Endodermal cell (in vitro differentiated cells): Measurements from ENCODE around the gene SPEM1. TPM values are rescaled to one million over a fixed set of nuclear protein-coding genes. Genes with fewer than 3 reads are reported as not detected.
A peak's percentile ranks its signal among the peaks of the same experiment; 100 is the strongest.

Source experiments
- DNase-seq: peaks from one replicate; pipeline ENCODE4 v3.0.0-alpha.2; 2017
- H3K27ac ChIP-seq: 2 replicates; pipeline ENCODE4 v1.5.1; 2013; ENCODE audit warnings: mild to moderate bottlenecking, low read depth, low read length, moderate library complexity
- H3K27me3 ChIP-seq: 2 replicates; pipeline ENCODE4 v1.6.1; 2013; ENCODE audit warnings: mild to moderate bottlenecking, low read length, moderate library complexity; ENCODE audit not compliant: insufficient read depth, control insufficient read depth, poor library complexity, severe bottlenecking
- H3K36me3 ChIP-seq: 2 replicates; pipeline ENCODE4 v1.7.0; 2013; ENCODE audit warnings: mild to moderate bottlenecking, low read length, moderate library complexity; ENCODE audit not compliant: control insufficient read depth, insufficient read depth
- H3K4me1 ChIP-seq: one replicate; pipeline ENCODE4 v1.7.0; 2013; ENCODE audit warnings: low read length; ENCODE audit not compliant: control insufficient read depth, insufficient read depth
- H3K4me3 ChIP-seq: 2 replicates; pipeline ENCODE4 v1.5.1; 2013; ENCODE audit warnings: mild to moderate bottlenecking, low read length, moderate library complexity
- H3K9ac ChIP-seq: 2 replicates; pipeline ENCODE4 v1.6.1; 2013; ENCODE audit warnings: mild to moderate bottlenecking, low read length, moderate library complexity; ENCODE audit not compliant: poor library complexity, severe bottlenecking; ENCODE audit errors: extremely low read depth
- H3K9me3 ChIP-seq: 2 replicates; pipeline ENCODE4 v1.6.1; 2013; ENCODE audit warnings: mild to moderate bottlenecking, low read length, moderate library complexity; ENCODE audit not compliant: control insufficient read depth
- H3K27ac Mint-ChIP-seq: 2 replicates; pipeline ENCODE4 v1.8.0; 2020; ENCODE audit warnings: mixed read lengths
- H3K27me3 Mint-ChIP-seq: 2 replicates; pipeline ENCODE4 v1.8.0; 2021; ENCODE audit warnings: mild to moderate bottlenecking, mixed read lengths; ENCODE audit not compliant: insufficient read depth
- H3K36me3 Mint-ChIP-seq: 2 replicates; pipeline ENCODE4 v1.8.0; 2020; ENCODE audit warnings: low read depth, mixed read lengths
- H3K4me1 Mint-ChIP-seq: 2 replicates; pipeline ENCODE4 v1.8.0; 2020; ENCODE audit warnings: mixed read lengths
- H3K4me3 Mint-ChIP-seq: 2 replicates; pipeline ENCODE4 v1.8.0; 2020; ENCODE audit warnings: mild to moderate bottlenecking, moderate library complexity, mixed read lengths
- H3K9me3 Mint-ChIP-seq: 2 replicates; pipeline ENCODE4 v1.8.0; 2020; ENCODE audit warnings: mild to moderate bottlenecking, mixed read lengths
- WGBS, 2 experiments: methylation state at CpG; one replicate each; pipeline versions ENCODE4 v1.1.5 to v1.1.7; 2013; ENCODE audit warnings: missing lambda C conversion rate in 2 of 2, mixed read lengths in 1 of 2; ENCODE audit not compliant: insufficient coverage in 1 of 2, insufficient read length in 1 of 2; 5-methylcytosine and 5-hydroxymethylcytosine counted together
- total RNA-seq, 2 donors: library from RNA; stranded (reverse); fragmentation: NEBNext Ultra II Directional in 1 of 2; extraction: Animal tissue kit (Norgen Biotek cat#: 25700) in 1 of 2; gene quantifications; 2 replicates in 1 of 2; 3 replicates in 1 of 2; pipeline ENCODE4 v1.2.1, GENCODE V29; 2021
- TF ChIP-seq, protein P1 (sequence below): fragments of 200-600 bp; sonication (generic); conservative IDR thresholded peaks from 2 replicates; pipeline ENCODE4 v1.5.0; 2021; ENCODE audit warnings: antibody characterized with exemption, mild to moderate bottlenecking

Gene SPEM1
- total RNA-seq, 2 donors from 2014 or later = 0.46 to 0.49 TPM

DNA sequence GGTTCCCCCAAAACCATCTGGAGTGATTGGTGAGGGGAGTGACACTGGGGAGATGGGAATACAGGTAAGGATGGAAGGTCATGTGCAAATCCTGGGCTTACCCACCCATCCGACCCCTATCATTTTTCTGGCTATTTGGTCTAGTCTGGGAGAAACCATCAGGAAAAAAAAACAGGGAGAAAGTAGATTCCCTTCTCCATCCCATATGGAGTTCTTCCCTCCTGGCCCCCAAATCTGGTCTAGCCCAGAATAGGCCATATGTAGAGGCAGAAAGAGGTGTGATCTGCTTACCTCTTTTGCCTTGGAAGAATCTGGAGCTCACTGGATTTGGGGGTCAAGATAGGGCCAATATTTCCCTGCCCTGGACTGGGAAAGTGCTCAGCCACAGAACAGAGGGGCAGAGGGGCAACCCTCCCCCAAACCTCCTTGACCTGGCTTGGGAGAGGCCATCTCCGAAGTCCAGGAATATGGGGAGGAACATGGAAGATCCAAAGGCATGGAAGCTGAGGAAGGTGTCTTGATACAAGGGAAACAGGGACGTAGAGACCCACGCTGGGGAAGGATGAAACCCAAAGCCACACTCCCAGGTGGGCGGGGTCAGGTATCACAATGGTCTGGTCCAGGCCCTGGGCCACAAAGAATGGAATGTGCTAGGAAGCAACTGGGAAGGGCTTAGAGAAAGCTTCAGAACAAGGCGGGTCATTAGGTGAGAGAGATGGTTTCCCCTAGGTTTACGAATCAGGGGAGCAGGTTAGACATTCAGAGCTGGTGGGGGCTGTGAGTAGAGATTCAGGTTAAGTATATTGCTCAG, 40.9 kb downstream of the SPEM1 start:
- Histone ChIP-seq H3K9me3 (no peaks in the 10 kb centered on the region), H3K27me3 (no peaks in the 10 kb centered on the region), H3K4me3 (no peak overlapping the region), H3K9ac (no peak overlapping the region), H3K4me1 (no peaks in the 10 kb centered on the region), H3K27ac (no peak overlapping the region), H3K36me3 (no peaks in the 10 kb centered on the region)
- no peak overlapping the region for H3K27ac Mint-ChIP-seq
- peak; percentile 83 for DNase-seq
- WGBS, 2 experiments = 86 to 90% methylated on average over 5 to 7 of the region's 7 CpGs
- no peaks in the 10 kb centered on the region for H3K27me3 Mint-ChIP-seq
- no peak overlapping the region for H3K4me3 Mint-ChIP-seq
- H3K36me3 Mint-ChIP-seq = peaks cover 16% of the 10 kb centered on the region
- H3K4me1 Mint-ChIP-seq = peaks cover 3% of the 10 kb centered on the region
- TF ChIP-seq, protein P1, sequence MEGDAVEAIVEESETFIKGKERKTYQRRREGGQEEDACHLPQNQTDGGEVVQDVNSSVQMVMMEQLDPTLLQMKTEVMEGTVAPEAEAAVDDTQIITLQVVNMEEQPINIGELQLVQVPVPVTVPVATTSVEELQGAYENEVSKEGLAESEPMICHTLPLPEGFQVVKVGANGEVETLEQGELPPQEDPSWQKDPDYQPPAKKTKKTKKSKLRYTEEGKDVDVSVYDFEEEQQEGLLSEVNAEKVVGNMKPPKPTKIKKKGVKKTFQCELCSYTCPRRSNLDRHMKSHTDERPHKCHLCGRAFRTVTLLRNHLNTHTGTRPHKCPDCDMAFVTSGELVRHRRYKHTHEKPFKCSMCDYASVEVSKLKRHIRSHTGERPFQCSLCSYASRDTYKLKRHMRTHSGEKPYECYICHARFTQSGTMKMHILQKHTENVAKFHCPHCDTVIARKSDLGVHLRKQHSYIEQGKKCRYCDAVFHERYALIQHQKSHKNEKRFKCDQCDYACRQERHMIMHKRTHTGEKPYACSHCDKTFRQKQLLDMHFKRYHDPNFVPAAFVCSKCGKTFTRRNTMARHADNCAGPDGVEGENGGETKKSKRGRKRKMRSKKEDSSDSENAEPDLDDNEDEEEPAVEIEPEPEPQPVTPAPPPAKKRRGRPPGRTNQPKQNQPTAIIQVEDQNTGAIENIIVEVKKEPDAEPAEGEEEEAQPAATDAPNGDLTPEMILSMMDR = no peak
- H3K9me3 Mint-ChIP-seq = no peaks in the 10 kb centered on the region

DNA sequence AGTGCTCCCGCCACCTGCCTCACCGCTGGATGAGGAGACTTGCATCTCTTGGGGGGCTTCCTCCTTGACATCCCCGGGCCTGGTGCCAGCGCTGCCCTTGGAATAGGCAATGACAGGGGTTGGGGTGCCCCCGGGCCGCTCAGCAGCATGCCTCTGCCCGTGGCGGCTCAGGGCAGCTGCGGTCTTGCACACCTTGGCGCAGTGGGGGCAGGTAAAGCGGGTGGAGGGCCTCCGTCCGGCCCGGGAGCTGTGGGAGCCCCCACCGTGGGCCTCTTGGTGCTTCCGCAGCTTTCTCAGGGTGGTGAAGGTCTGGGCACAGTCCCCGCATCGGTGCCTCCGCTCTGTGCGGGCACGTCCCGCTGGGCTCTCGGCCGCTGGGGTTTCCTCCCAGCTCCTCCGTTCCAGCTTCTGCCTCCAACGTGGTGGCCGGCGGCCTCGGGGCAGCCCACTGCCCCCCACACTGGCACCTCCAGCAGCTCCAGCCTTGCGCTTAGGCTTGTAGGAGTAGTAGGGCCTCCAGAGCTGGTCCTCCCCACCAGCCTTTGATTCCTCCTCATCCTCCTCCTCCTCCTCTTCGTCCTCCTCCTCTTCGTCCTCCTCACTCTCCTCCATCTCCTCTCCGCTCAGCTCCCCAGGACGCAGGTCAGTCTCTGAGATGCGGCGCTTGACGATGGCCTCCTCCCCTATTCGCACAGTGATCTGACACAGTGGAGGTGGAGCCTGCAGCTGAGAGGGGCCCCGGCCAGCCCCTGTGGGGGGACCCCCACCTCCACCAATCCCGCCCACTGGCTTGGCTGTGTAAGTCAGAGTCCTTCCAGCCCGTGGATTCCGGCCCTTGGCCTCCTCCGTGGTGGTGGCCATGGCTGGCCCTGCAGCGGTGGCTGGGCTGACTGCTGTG, 42.6 kb downstream of the SPEM1 start:
- Mint-ChIP-seq H3K27me3 (no peaks in the 10 kb centered on the region), H3K4me3 (no peak overlapping the region), H3K27ac (no peak overlapping the region), H3K36me3 (peaks cover 22% of the 10 kb centered on the region), H3K4me1 (peaks cover 3% of the 10 kb centered on the region), H3K9me3 (no peaks in the 10 kb centered on the region)
- Histone ChIP-seq H3K27me3 (no peaks in the 10 kb centered on the region), H3K9ac (no peak overlapping the region), H3K4me3 (no peak overlapping the region), H3K9me3 (no peaks in the 10 kb centered on the region), H3K4me1 (no peaks in the 10 kb centered on the region), H3K27ac (no peak overlapping the region), H3K36me3 (peaks cover 11% of the 10 kb centered on the region)
- TF ChIP-seq, protein P1 = no peak
- peak; percentile 45 for DNase-seq
- WGBS, 2 experiments = 95% methylated on average over 29 to 44 of the region's 44 CpGs

GRCh38 chr17:7463372-7463846, 43.3 kb downstream of the SPEM1 start:
- Histone ChIP-seq H3K9ac (no peak overlapping the region), H3K9me3 (no peaks in the 10 kb centered on the region), H3K36me3 (peaks cover 11% of the 10 kb centered on the region), H3K4me3 (no peak overlapping the region), H3K27ac (no peak overlapping the region), H3K4me1 (no peaks in the 10 kb centered on the region), H3K27me3 (no peaks in the 10 kb centered on the region)
- Mint-ChIP-seq H3K9me3 (no peaks in the 10 kb centered on the region), H3K36me3 (peaks cover 22% of the 10 kb centered on the region), H3K4me3 (no peak overlapping the region), H3K4me1 (peaks cover 3% of the 10 kb centered on the region), H3K27me3 (no peaks in the 10 kb centered on the region), H3K27ac (no peak overlapping the region)
- no peak for DNase-seq
- 95 to 100% methylated on average over 6 to 13 of the region's 14 CpGs for WGBS, 2 experiments
- TF ChIP-seq, protein P1 = no peak
